Effector memory CD8-positive, alpha-beta T cell (primary cell): ENCODE data around the gene SNUPN.

ENCODE experiments used
- ATAC-seq: fragments of 150-1000 bp; cut with Tn5 transposase; replicated peaks from 2 replicates; pipeline ENCODE4 v1.10.0; 2021; ENCODE audit warnings: mild to moderate bottlenecking, moderate library complexity
- DNase-seq, 3 experiments: peaks; one replicate each; pipeline ENCODE4 v3.0.0; 2021
- H3K27ac Mint-ChIP-seq, 2 donors: one replicate each; pipeline ENCODE4 v1.8.0; 2022; ENCODE audit warnings: mild to moderate bottlenecking in 2 of 2, mixed read lengths in 2 of 2, moderate library complexity in 2 of 2
- H3K27me3 Mint-ChIP-seq, 2 donors: one replicate each; pipeline ENCODE4 v1.8.0; 2022; ENCODE audit warnings: mixed read lengths in 2 of 2
- H3K36me3 Mint-ChIP-seq: one replicate; pipeline ENCODE4 v1.8.0; 2022; ENCODE audit warnings: mild to moderate bottlenecking, moderate library complexity, mixed read lengths; ENCODE audit not compliant: insufficient read depth
- H3K4me1 Mint-ChIP-seq, 2 donors: one replicate each; pipeline ENCODE4 v1.8.0; 2022; ENCODE audit warnings: low read depth in 2 of 2, mixed read lengths in 2 of 2
- H3K4me3 Mint-ChIP-seq, 2 donors: one replicate each; pipeline ENCODE4 v1.8.0; 2022; ENCODE audit warnings: mild to moderate bottlenecking in 2 of 2, mixed read lengths in 2 of 2, moderate library complexity in 2 of 2
- H3K9me3 Mint-ChIP-seq, 2 donors: one replicate each; pipeline ENCODE4 v1.8.0; 2022; ENCODE audit warnings: mixed read lengths in 2 of 2

SNUPN gene

GRCh38 chr15:75661100-75661755 lies 35.7 kb upstream of the SNUPN start:
- Mint-ChIP-seq H3K4me3 (no peak overlapping the region), H3K9me3 (no peaks in the 10 kb centered on the region), H3K36me3 (no peaks in the 10 kb centered on the region), H3K4me1 (peaks cover 0 to 4% of the 10 kb centered on the region in 2 donors), H3K27me3 (no peaks in the 10 kb centered on the region), H3K27ac (peak overlapping the region; percentile 22 to 33)
- no peak for ATAC-seq
- DNase-seq, result no peak

GRCh38 chr15:75659928-75660645 lies 34.6 kb upstream of the SNUPN start:
- Mint-ChIP-seq H3K4me1 (no peaks in the 10 kb centered on the region), H3K36me3 (no peaks in the 10 kb centered on the region), H3K27ac (no peak overlapping the region), H3K9me3 (no peaks in the 10 kb centered on the region), H3K27me3 (no peaks in the 10 kb centered on the region), H3K4me3 (no peak overlapping the region)
- DNase-seq (no peak), ATAC-seq (no peak)

DNA sequence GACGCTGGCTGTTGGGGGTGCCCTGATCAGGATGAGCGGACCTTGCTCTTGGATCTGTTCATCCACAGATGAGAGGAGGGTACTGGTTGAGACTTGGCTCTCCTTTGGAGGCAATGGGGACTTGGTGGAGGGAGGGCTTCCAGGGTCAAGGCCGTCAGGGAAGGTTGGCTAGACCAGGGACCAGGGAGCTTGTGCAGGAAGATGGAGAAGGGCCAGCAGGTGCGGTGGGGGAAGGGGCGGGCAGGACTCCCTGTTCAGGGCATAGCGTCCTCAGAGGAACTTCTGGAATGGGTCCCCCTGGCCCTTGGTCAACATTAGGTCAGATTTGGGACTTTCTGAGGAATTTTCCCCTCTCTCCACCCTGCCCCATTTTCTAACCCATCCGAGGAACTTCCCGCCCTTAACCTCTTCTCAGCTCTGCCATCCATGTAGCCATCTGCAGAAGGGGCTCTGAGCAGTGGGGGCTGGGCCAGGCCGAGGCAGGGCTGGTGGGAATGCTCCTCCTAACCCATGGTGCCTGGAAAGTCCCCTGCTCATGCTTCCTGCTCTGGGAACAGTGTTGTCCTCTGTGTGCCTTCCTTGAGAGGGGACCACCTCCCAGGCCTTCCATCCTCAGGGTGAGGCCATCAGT lies 33.7 kb upstream of the SNUPN start:
- H3K27me3 Mint-ChIP-seq, result no peaks in the 10 kb centered on the region
- no peak overlapping the region for H3K4me3 Mint-ChIP-seq
- H3K27ac Mint-ChIP-seq, result no peak overlapping the region
- ATAC-seq (no peak), DNase-seq (no peak)
- no peaks in the 10 kb centered on the region for H3K9me3 Mint-ChIP-seq
- H3K4me1 Mint-ChIP-seq, result peaks cover 0 to 2% of the 10 kb centered on the region in 2 donors
- no peaks in the 10 kb centered on the region for H3K36me3 Mint-ChIP-seq

GRCh38 chr15:75656813-75657212 lies 31.3 kb upstream of the SNUPN start:
- ATAC-seq (no peak), DNase-seq (no peak)
- Mint-ChIP-seq H3K27ac (no peak overlapping the region), H3K27me3 (no peaks in the 10 kb centered on the region), H3K9me3 (no peaks in the 10 kb centered on the region), H3K4me3 (no peak overlapping the region), H3K4me1 (peaks cover 6 to 12% of the 10 kb centered on the region in 2 donors), H3K36me3 (no peaks in the 10 kb centered on the region)

GRCh38 chr15:75656331-75656730 lies 30.8 kb upstream of the SNUPN start:
- DNase-seq (no peak), ATAC-seq (no peak)
- Mint-ChIP-seq H3K36me3 (no peaks in the 10 kb centered on the region), H3K4me3 (no peak overlapping the region), H3K27me3 (no peaks in the 10 kb centered on the region), H3K9me3 (no peaks in the 10 kb centered on the region), H3K4me1 (peaks cover 9 to 16% of the 10 kb centered on the region in 2 donors), H3K27ac (no peak overlapping the region)

DNA sequence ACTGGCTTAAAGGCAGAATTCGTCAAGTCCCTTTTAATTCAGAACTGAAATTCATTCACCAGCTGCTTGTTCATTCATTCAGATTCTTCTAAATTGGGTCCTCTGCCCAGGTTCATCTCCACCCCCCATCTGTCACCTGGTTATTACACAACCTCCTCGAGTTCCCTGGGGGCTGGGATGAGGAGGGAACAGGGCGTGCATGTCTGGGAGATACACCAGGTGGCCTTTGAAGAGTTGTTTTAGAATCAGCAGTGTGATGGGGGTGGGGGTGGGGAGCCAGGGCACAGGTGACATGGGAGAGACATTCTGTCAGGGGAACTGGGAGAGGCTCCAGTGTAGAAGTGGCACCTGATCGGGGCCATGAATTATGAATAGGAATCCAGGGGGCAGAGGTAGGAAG lies 30.4 kb upstream of the SNUPN start:
- ATAC-seq, result no peak
- Mint-ChIP-seq H3K27ac (no peak overlapping the region), H3K27me3 (no peaks in the 10 kb centered on the region), H3K36me3 (no peaks in the 10 kb centered on the region), H3K4me3 (no peak overlapping the region), H3K9me3 (no peaks in the 10 kb centered on the region), H3K4me1 (peaks cover 13 to 20% of the 10 kb centered on the region in 2 donors)
- no peak for DNase-seq

GRCh38 chr15:75654201-75654907 lies 28.8 kb upstream of the SNUPN start:
- Mint-ChIP-seq H3K9me3 (no peaks in the 10 kb centered on the region), H3K36me3 (no peaks in the 10 kb centered on the region), H3K27ac (peak overlapping the region in 1 of 2 donors; percentile 27), H3K4me1 (peaks cover 17 to 35% of the 10 kb centered on the region in 2 donors), H3K4me3 (no peak overlapping the region), H3K27me3 (no peaks in the 10 kb centered on the region)
- no peak for DNase-seq
- no peak for ATAC-seq

GRCh38 chr15:75653347-75653913 lies 27.9 kb upstream of the SNUPN start:
- Mint-ChIP-seq H3K27ac (peak overlapping the region; percentile 9 to 79), H3K4me1 (peaks cover 22 to 41% of the 10 kb centered on the region in 2 donors)

DNA sequence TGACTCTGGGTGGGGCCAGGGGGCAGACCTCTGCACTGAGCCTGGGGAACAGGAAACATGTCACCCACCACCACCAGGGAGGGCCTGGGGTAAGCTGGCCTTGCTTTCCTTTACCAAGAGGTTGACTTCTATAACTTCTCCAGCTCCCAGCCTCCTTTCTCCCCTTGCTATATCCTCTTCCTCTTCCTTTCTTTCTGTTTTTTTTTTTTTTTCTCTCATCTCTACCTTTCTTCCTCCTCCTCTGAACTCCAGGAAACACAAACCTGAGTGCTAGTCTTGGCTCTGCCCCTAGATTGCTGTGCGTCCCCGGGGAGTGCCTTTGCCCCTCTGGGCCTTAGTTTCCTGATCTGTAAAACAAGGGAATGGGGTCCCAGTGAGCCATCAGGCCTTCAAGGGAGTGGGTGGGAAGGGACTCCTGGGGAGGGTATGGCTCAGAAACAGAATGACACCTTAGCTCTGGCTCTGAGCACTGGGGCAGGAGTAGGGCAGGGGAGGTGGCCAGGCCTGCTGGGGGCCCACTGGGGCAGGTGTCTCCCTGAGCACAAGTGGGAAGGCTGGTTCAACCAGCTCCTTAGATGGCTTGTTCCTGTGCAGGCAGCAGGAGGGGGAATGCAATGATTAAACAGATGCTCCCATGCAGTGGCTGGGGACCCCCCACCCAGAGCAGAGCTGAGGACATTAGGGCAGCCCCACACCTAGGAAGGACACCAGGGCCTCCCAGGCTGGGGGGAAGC lies 26.5 kb upstream of the SNUPN start:
- Mint-ChIP-seq H3K4me3 (peak overlapping the region; percentile 17 to 41), H3K27ac (peak overlapping the region; percentile 76 to 79), H3K4me1 (peaks cover 22 to 43% of the 10 kb centered on the region in 2 donors), H3K27me3 (no peaks in the 10 kb centered on the region), H3K36me3 (no peaks in the 10 kb centered on the region), H3K9me3 (no peaks in the 10 kb centered on the region)
- ATAC-seq (peak; percentile 38), DNase-seq (no peak)

More at GRCh38 chr15:75653347-75653913, 27.9 kb upstream of the SNUPN start:
- DNase-seq, result no peak
- Mint-ChIP-seq H3K27me3 (no peaks in the 10 kb centered on the region), H3K9me3 (no peaks in the 10 kb centered on the region), H3K36me3 (no peaks in the 10 kb centered on the region), H3K4me3 (no peak overlapping the region)
- ATAC-seq, result no peak

DNA sequence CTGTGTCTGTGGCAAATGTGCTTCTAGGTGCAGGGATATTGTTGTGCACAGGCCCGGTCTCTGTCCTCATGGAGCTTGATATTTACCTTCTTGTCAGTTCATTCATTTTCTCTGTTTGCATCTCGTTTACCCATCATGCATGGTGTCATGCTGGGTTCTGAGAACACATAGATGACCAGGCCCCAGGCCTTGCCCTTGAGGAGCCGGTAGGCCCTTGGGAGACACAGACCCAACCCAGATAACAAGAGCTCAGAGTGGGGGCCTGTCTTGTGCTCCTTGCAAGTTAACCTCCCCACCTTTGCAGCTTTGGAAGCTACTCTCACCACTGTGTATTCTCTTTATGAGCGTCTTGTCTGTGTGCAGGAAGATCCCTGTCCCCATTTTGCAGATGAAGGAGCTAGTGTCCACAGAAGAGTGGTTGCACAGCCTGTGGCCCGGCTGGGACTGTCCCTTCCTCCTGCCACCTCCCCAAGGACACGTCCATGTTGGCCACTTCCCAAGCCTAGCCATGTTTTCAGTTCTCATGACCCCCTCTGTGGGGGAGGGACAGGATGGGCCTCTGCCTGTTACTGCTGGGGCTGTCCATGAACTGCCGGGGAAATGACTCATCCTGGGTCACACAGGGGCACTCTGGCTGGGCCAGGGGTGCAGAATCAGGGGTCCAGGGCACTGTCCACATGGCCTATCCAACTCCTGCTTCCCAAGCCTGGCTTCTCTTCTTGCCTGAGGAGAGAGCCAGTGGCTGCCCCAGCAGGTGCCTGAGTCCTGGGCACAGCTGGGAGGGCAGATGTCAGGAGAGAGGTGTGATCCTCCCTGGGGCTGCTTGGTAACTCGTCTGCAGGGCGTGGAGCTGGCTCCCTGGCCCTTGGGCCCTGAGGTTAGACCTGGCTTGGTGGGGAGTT lies 25.6 kb upstream of the SNUPN start:
- Mint-ChIP-seq H3K9me3 (no peaks in the 10 kb centered on the region), H3K4me3 (peak overlapping the region in 1 of 2 donors; percentile 9), H3K27me3 (no peaks in the 10 kb centered on the region), H3K27ac (peak overlapping the region; percentile 76 to 79), H3K36me3 (no peaks in the 10 kb centered on the region), H3K4me1 (peaks cover 26 to 49% of the 10 kb centered on the region in 2 donors)
- ATAC-seq (no peak), DNase-seq (no peak)

GRCh38 chr15:75649848-75650247 lies 24.3 kb upstream of the SNUPN start:
- Mint-ChIP-seq H3K27ac (peak overlapping the region in 1 of 2 donors; percentile 8), H3K9me3 (no peaks in the 10 kb centered on the region), H3K4me3 (peak overlapping the region; percentile 29 to 59), H3K36me3 (no peaks in the 10 kb centered on the region), H3K27me3 (no peaks in the 10 kb centered on the region), H3K4me1 (peaks cover 26 to 47% of the 10 kb centered on the region in 2 donors)
- no peak for DNase-seq
- no peak for ATAC-seq
